A204.1 (cell line): ENCODE data around the gene ZNF184.

Experiments used
- FAIRE-seq: peaks from 2 replicates; lab custom pipeline; 2012; peaks lifted over from hg19 to GRCh38; lab: Jason Lieb, UNC

ZNF184 gene

DNA sequence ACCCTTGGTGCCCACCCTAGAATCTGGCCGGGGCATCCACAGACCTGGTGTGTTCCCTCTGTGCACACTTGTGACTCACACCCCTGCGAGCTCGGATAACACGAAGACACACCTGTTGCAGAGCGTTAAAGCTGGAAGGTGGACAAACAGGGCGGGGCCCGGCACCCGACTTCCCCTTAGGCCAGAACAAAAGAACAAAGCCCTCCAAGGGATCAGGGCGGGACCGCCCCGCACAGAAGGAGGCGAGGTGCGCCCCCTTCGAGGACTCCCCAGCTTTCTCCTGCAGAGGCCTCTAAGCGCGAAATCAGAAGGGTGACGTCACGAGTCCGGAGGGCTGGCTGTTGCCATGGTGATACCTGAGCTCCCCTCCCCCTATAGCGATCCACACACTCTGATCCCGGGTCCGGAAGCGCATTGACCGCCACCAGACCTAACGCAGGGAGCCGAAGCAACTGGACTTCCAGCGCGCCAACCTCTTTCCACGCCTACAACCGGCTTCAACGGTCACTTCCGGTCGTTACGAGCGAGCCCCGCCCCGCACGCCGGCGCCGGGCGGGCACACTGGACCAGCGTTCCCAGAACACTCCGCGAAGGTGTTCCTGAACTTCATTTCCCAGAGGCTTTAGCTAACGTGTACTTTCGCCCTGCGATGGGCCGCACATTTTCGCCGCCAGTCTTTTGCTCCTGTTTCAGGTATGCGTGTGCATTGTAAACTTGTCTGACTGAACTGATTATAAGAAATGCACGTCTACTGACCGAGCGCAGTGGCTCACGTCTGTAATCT lies at the start of gene ZNF184:
Gene ZNF184 (minus strand): TSS at position 489 of the 784 bp plus-strand sequence. CDS start 811 bp downstream, outside the sequence.
- FAIRE-seq = peak; percentile 98

DNA sequence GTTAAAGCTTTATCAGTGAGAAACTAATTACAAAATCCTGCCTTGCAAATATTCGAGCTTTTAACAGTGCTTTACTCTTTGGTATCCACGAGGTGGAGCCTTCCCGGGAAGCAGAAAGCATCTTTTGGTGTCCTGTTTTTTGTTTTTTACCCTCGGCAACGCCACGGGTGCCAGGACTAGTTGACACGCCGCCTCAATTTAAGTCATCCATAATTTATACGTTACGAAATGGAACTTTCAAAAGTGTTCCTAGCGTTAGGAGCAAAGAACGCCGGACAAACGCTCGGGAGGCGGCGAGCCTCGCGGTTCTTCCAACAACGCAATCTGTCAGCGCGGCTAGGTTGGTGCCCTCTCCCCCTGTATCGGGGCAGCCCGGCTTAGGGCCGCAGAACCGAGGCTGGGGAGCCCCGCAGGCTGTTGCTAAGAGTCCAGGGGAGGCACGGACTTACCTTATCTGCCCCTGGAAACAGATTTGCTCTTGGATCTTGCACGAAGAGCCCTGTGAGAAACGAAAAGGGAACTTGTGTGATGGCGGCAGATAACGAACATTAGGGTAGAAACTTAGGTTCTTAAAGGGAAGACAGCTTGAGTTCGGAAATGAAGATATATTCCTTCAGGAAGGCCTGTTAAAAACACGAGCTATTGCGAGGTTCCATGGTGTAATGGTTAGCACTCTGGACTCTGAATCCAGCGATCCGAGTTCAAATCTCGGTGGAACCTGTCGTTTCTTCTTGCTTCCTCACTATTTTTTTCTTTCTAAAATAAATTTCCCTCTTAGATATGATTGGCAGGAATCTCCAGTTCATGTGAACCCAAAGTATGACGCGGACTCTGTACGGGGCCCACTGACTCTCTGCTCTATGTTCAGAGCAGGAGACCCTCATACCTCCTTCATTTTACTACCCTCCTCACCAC lies 46.2 kb upstream of the ZNF184 start:
- peak; percentile 86 for FAIRE-seq

DNA sequence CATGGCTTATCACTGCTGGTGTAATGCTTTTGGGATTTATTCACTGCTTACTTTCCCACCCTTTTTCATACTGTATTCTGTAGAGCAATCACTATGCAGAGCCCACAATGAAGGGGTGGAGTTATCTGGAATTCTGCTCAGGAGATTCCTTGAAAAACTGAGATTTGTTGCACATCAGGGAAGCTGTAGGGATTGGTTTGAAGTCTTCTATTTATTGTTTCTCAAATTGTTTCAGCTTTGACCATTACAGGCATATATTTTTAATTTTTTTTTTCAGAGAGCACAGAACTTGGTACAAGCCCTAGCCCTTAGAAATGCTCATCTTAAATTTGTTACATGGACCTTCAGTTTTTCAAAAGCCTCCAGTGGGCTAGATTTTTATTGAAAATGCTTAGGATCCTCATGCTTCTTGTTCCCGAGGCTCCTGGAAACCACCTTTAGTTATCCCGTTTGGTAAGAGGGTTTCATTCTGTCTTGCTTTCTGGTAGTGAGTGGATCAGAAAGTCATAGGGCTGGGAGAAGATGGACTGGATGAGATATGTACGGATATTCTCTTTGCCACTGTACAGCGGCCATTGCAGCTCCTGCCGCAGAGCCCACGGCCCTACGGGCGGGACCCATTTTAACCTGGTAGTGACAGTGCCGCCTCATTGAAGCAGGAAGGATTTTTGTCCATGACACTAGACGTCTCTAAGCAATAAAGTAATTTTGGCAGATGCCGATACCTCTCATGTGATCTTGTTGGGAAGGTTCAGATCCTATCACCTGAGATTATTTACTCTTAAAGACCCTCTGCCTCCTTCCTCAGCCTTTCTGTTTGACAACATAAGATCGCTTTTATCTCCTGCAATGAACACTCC lies 45.3 kb upstream of the ZNF184 start:
- FAIRE-seq = no peak

DNA sequence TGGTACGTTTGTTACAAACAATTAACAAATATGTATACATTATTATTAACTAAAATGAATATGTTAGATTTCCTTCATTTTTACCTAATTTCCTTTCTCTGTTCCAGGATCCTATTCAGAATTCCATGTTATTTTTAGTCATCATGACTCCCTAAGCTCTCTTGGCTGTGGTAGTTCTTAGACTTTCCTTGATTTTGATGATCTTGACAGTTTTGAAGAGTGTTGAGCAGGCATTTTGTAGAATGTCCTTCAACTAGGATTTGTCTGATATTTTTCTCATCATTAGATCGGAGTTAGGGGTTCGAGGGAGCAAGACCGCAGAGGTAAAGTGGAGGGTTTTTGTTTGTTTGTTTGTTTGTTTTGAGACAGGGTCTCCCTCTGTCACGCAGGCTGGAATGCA lies 44.3 kb upstream of the ZNF184 start:
- FAIRE-seq = no peak

DNA sequence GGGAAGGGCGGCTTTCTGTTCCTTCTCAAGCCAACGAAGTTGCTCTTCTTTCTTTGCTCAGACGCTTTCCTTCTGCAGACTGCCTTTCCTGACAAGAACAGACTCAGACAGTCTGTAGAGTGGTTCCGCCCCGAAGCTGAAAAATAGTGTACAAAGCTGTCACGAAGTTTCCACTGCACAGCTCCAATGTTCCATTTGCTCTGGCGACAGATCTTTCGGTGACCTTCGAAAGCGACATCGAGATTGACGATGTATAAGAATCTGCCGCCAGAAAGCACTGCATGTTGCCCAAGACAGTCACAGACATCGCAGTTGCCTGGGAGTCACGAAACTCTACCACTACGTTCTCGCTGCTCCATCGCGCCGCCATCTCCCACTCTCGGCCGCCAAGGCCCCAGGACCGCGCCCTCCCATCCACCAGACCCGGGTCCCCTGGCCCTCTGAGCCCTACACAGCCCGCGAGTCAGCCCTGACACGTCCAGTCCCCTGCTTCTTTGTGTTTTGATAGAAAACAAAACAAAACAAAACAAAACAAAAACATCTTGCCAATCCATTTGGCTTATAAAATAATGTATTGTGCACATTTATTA lies 42.1 kb upstream of the ZNF184 start:
- FAIRE-seq = no peak

DNA sequence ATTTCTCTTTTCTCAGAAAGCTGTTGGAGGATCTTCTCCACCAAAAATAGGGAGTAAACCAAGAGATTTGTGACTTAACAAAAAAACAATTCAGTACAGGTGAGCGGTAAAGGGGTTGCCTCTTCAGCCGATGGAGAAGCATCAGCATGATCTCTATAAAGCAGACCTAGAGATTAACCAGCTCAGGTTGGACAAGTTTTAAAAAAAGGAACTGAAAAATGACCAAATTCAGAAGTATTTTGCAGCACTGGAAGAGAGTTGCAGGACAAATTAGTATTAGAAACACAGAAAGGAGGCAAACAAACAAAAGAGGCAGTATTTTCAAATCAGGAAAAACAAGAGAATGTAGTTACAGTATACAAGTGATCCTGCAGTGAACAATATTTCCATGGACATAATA lies 39.6 kb upstream of the ZNF184 start:
- no peak for FAIRE-seq

DNA sequence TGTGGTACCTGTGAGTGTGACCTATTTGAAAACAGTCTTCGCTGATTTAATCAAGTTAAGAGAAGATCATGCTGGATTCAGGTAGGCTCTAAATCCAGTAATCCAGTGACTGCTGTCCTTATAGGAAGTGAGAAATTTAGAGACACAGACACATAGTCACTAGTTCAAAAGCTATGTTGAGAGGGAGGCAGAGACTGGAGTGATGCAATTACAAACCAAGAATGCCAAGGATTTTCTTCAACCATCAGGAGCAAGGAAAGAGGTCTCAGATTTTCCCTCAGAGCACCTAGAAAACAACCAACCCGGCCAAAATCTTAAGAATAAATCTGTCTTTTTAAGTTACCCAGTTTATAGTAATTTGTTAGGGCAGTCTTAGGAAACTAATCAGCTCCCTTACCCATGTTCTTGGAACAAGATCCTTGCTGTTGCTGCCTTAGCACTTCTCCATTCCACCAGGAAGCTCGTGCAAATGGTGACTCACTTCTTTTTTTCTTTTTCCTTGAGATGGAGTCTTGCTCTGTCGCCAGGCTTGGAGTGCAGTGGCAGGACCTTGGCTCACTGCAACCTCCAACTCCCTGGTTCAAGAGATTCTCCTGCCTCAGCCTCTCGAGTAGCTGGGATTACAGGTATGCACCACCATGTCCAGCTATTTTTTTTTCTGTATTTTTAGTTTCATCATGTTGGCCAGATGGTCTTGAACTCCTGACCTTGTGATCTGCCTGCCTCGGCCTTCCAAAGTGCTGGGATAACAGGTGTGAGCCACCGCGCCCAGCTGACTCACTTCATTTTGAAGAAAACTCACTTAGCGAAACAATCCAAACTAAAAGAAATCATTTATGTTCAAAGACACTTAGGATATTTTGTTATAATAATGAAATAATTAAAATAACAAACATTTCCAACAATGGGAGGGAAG lies 34.4 kb upstream of the ZNF184 start:
- no peak for FAIRE-seq

DNA sequence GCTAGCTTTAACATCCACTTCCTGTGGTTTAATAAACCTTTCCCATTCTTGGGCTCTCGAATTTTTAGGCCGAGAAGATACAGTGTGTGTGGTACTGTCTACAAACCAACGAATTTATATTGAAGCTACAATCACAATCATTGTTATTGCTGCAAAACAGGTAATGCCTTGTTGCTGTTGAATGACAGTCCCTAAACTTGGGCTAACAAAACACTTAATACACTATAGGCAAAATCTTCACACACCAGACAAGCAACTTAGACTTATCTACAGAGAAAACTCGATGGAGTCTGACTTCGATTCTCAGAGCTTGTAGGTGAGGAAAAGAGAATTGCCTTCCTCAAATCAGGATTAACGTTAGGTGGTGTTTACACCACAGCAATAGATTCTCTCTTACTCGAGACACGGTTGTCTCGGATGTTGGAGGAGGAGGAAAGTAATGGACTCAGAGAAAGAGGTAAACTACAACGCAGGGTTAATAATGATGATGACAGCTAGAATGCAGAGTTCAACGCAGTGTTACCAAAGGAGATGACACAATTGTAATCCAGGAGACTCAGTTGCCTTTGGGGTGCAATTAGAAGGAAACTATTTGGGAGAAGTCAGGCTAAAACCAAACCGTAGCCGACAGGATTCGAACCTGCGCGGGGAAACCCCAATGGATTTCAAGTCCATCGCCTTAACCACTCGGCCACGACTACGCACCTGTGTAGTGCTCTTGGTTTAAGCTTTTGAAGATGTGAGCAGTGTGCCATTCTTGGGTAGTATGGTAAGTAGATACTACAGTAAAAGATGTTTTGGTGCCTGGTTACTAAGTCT lies 32.5 kb upstream of the ZNF184 start:
- FAIRE-seq = peak; percentile 95

DNA sequence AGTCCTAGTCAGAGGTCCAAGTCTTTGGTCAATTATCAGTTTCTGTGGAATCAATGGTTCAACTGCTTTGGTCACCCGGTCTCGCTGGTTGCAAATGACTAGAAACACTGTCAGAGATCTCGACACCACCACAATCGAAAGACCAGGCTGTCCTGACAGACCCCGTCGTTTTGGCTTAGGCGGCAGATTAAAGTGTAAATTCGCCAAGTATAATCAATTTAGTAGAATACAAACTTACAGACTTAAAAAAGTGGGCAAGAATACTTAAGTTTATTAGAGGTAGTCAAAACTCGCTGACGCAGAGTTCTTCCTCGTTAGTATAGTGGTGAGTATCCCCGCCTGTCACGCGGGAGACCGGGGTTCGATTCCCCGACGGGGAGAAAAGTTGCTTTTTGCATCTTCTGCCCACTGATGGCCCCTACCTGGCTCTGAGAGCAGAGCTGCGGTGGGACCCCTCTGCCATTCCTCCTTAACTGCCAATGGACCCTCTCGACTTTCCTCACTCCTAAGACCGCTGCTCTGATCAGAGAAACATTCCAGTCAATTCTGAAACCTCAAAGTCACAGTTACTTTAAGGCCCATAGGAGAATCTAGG lies 30.6 kb upstream of the ZNF184 start:
- FAIRE-seq = no peak

DNA sequence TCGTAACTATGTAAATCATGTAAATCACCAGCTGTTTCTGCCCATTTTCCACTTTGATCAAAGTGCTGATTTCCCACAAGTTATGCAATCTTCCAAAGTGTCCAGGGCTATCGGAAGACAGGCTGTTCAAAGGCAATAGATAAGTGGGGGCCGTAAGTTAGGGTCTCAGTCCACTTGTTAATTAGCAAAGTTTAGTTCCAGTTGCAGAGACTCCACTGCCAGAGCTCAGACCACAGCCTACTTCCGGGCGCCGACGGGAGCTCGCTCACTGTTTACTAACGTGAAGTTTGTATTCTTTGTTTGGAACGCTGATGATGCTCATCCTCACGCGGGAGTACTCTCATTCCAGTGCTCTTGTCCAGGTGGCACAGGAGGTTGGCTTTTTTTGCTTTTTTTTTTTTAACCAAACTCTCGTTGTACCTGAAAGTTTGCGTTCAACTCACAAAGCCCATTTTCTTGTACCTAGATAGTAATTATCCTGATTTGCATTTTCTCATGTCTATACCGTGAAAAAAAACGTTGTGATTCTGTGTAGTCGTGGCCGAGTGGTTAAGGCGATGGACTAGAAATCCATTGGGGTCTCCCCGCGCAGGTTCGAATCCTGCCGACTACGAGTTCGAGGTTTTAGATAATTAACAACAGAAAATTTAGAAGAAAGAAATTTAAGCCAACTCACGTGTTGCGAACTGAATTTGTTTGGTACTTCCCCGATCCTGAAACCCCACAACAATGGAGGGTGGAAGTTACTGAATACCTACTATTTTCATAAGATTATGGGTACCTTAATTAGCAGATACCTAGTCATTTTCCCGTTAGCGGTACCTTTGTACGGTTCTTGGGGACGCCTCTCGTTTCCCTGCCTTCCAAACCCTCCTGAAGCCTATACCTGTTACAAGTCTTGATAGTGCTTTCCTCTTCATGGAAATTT lies 29.9 kb upstream of the ZNF184 start:
- FAIRE-seq = peak; percentile 61

DNA sequence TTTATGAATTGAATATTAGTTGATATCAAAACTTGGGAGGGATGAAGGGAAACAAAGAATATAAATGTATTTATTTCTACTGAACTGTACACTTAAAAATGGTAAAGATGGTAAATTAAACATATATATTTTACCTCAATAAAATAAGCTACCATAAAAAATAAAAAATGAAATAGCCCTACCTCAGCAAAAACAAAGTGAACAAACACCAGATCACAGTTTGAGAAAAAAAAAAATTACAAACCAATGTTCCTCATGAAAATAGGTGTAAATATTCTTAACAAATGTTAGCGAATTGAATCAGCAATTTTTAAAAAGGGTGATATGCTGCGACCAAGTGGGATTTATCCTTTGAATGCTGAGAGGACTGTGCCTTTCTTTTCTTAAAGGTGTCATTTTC lies 28.3 kb upstream of the ZNF184 start:
- FAIRE-seq = no peak

DNA sequence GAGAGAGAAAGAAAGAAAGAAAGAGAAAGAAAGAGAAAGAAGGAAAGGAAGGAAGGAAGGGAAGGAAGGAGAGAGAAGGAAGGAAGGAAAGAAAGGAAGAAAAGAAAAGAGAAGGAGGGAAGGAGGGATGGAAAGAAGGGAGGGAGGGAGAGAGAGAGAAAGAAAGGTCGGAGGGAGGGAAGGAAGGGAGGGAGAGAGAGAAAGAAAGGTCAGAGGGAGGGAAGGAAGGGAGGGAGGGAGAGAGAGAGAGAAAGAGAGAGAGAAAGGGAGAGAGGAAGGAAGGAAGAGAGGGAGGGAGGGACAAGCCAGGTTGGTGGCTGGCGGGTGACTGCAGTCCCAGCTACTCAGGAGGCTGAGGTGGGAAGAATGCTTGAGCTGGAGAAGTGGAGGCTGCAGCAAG lies 27.3 kb upstream of the ZNF184 start:
- FAIRE-seq = no peak

DNA sequence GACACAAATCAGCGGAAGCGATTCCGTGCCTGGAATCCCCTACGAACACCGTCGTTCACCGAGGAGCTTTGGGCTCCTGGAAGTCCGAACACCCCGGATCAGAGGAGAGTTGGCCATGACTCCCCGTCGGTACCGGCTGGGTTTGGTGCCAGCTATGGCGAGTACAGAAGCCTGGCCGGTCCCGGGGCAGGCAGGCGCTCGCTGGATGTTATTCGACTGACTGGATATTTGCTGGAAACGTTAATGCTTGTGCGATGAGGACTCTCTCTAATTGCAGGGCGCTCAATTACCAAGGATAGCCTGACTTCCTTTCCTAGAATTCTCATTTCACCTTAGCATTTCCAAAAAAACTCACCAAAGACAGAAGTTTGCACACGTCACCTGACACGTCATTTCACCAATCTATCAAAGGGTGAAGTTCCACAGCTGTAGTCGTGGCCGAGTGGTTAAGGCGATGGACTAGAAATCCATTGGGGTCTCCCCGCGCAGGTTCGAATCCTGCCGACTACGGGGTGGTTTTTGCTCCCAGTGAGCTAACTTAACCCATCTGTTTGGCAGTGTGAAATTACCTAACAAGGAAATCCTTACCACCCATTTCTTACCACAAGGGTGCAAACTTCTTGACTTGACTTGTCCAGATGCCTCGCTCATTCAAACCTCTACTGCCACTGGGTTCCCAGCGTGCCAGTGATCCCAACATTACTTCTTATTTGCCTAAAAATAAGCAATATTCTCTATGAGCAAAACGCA lies 22.7 kb upstream of the ZNF184 start:
- FAIRE-seq = peak; percentile 83

DNA sequence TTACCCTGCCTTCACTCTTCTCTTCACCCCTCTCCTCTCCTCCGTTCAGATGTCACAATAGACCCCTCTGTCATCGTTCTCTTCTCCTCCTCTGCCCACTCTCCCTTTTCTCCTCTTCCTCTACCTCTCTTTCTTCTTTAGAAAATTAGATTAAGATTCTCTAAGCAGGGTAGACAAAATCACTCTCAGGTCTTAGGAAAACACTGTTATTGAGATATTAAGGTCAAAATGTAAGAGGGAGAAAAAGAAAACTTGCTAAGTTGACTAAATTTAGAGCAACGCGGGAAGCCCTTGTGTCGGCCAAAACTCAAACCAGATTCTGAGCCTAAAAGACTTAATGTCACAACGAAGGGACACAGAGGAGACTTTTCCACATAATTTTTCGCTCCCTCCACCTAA lies 22.1 kb upstream of the ZNF184 start:
- FAIRE-seq = no peak

DNA sequence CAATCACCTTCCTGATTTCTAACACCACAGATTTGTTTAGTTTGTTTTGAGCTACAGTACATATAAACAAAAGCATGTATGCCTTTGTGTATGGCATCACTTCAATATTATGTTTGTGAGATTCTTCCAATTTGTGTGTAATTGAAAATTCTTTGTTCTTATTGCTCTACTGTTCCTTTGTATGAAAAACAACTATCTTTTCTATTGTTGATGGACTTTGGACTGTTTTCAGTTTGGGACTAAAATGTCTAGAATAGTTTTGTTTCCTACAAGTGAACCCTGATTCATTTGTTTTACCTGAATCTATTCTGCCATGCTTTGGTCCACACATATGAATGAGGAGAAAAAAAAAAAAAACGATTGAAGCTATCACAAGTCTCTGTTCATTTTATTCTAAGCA lies 21.2 kb upstream of the ZNF184 start:
- no peak for FAIRE-seq

DNA sequence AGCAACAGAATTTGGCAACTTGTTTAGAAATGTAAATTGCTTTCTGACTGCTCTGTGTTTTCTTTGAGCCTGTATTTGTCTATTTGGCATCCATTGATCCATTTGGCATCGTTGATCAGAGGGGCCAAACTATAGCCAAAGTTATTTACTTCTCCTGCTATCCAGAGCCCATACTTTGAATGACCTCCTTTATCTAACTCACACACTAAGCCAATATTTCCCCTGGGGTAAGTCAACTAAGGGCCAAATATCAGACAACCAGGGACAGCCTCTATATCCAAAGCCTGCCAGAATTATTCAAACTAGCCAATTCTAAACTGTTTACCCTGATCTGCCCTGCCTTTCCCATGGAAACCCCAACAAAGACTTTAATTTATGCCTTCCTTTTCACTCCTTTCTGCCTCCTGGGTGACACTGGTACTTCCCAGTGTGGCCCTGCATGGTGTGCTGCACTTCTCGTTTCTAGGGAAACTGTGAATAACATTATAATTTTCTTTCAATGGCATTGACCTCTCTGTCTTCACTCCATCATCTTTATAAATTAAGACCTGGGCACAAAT lies 19.8 kb upstream of the ZNF184 start:
- FAIRE-seq = no peak
